GM21367 (cell line): Measurements from ENCODE around the gene CEP68.
"Not testable (repeated sequence)": the region's sequence is repeated elsewhere in the genome, so short reads cannot be mapped to it uniquely, and the experiment has no call there.

Source experiments
- ATAC-seq: cut with Tn5 transposase; IDR thresholded peaks from one replicate; pipeline ENCODE4 v1.9.1; 2021; ENCODE audit not compliant: unreplicated experiment

The CEP68 gene

GRCh38 chr2:65031341-65032018 lies 24.7 kb upstream of the CEP68 start:
- ATAC-seq: no peak

DNA sequence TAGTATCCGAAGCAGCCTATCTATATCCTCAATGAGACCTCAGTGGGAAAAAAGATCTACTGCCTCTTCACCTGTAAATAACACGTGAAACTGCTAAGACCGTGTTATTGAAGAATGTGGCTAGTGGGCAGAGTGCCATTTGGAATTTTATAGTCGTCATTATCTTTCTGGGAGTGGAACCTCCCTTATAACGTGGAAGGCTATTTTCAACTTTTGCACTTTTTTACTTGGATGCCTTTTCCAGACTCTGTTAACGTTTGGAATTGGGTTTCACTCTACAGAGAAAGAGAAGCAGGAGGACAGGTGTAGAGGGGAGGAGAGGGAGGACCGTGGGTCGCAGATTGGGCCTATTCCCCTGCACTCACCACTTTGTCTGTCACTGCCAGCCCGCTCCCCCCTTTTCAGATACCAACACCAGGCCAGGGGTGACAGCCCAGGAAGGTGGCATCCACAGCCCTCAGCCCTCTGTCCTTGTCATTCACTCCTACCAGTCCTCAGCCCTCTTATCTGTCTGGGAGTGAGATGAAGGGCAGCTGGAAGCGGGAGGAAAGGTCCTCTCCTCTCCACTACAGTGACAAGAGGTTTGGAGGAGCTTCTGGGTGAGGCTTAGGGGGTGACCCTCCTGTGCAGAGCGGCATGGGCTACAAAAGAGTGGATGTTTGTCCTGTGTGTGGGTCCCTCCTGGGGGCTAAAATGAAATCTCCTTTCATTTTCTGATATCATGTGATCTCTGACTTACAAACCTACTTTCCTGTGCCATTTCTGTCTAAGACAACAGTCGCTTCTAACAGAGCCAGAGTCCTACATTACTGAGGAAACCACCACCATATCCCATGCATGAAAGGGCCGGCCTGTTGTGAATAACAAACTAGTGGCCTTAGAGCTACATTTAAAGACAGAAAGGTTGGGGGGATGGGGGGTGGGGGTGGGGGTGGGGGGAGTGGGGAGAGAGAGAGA lies 23.9 kb upstream of the CEP68 start:
- ATAC-seq: no peak

GRCh38 chr2:65033178-65033577 lies 23.0 kb upstream of the CEP68 start:
- no peak for ATAC-seq

DNA sequence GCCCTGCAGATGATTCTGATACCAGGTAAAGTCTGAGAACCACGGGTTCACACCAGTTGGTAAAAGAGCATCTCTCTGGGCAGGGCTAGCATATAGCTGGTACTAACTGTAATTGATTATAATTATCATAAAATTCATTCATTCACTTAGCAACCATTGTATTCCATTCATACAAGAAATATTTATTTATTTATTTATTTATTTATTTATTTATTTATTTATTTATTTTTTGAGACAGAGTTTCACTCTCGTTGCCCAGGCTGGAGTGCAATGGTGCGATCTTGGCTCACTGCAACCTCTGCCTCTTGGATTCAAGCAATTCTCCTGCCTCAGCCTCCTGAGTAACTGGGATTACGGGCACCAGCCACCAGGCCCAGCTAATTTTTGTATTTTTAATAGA lies 22.5 kb upstream of the CEP68 start:
- not testable (repeated sequence) for ATAC-seq

GRCh38 chr2:65035351-65035943 lies 20.8 kb upstream of the CEP68 start:
- ATAC-seq: no peak

DNA sequence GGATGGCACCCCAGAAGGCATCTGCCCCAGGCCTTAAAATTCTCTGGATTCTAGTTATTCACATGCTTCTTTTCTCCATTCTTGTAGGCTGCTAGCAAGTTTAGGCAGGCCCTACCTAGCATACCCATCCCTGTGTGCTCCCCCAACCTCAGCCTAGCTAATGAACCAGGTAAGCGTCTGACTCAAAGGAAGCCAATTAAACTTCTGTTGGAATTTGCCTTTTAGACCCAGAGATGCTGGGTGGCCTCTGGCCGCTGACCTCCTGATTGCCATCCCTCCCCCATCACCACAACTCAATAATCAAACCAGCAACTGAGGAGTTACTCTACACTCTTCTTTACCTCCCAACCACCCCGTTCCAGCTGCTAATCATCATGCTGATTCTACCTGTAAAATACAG lies 19.0 kb upstream of the CEP68 start:
- no peak for ATAC-seq

DNA sequence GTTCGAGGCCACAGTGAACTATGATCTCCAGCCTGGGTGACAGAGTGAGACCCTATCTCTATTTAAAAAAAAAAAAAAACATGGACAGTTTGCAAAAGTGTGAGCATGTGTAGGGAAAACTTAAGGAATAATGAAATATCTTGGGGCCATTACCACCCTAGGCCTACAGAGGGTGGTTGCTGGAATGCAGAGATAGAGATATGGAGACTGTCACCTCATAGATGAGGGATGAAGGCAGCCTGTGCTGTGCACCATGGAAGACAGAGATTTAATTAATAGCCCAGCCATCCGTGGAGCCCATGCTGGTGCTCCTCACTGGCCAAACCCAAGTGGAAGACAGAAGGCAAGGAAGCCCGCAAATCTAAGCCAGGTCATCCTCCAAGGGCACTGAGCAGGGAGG lies 16.6 kb upstream of the CEP68 start:
- no peak for ATAC-seq

GRCh38 chr2:65040400-65041261 lies 15.6 kb upstream of the CEP68 start:
- ATAC-seq: peak; percentile 60

DNA sequence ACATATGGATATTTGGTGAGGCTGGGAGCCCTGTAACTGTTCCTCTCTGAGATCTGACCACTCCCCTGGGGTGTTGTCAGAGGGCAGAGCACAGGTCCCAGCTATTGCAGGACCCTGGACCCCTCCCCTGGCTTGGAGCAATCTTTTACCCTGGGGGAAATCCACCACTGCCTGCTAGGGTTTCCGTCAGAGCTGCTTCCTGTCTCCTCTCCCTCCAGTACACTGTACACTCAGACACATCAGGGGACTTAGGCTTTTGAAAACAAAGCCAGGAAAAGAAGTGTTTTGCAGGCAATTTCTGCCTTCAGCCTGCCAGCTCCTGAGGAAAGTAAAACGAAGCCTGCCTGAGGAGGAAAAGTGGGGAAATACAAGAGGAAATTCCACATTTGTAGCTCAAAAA lies 13.2 kb upstream of the CEP68 start:
- no peak for ATAC-seq

DNA sequence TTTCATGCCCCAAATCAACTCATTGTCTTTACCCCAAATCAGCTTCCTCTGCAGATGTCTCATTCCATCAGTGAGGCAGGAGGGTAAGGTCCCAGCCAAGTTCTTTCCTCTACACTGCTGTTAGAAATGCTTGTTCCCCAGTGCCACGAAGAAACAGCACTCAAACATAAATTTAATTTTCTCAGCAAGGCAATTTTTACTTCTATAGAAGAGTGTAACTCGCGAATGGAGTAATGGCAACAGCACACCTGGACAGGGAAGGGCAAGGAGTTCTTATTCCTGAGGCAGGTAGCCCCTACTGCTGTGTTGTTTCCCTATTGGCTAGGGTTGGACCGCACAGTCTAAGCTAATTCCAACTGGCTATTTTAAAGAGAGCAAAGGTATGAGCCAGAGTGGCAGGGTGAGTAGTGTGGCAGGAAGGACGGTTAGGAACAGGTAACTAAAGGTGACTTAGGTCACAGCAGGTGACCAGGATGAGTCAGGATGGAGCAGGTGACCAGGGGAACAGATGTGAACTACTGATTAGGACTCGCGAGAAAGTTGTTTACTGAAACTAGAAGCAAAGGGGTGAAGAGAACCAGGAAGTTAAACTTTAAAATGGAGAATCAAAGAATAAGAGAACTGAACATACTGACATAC lies 12.0 kb upstream of the CEP68 start:
- ATAC-seq: no peak

DNA sequence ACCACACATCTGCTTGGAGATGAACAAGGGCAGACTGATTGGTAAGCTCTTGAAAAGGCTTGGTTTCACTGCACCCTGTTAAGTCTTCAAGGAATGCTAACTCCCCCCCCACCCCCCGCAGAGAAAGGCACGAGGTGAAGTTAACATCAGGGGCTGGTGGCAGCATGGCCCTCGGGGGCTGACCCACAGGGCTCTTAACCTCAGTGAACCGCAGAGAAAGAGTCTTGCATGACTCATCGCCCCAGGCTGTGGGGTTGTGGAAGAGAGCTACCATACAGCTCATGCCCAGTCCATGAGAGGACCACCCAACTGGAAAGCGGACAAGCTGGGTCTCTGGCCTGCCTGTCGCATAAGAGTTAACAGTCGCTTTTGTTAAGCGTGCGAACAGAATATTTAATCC lies 10.6 kb upstream of the CEP68 start:
- ATAC-seq: no peak

DNA sequence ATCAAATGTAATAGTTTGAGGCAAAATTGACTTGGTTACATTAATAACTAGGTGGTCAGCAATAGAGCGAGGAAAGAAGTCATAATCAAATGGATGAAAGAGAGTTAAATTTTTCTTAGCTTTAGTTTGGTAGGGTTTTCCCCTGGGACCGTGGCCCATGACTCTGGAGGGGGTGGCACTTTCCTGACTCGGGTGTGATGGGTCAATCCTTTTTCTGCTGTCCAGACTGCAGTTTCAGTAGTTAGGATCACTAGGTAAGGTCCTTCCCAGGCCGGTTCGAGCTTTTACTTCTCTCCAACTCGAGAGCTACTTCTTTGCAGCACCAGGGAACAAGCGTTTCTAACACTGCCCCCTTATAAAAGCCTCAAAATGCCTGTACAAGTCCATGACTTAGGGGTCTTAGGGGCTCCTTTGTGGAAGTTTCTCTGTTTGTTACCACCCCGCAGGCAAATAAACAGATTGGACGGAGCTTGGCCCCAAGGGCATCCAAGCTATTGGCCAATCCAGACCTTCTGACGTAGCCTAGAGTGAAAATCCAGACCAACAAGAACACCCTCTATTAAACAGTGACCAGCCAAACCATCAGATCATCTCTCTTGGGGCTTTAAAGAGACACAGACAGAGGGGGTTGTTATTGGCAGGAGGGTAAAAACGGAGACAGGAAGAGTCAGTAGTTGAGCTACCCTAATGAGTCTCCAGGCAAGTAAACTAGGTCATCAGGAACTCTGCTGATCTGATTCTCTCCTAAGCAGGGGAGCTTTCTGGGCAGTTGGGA lies 9.4 kb upstream of the CEP68 start:
- ATAC-seq: no peak

- ATAC-seq: no peak
Observed at GRCh38 chr2:65049010-65049639, 7.1 kb upstream of the CEP68 start.

GRCh38 chr2:65050931-65051330 lies 5.3 kb upstream of the CEP68 start:
- no peak for ATAC-seq

DNA sequence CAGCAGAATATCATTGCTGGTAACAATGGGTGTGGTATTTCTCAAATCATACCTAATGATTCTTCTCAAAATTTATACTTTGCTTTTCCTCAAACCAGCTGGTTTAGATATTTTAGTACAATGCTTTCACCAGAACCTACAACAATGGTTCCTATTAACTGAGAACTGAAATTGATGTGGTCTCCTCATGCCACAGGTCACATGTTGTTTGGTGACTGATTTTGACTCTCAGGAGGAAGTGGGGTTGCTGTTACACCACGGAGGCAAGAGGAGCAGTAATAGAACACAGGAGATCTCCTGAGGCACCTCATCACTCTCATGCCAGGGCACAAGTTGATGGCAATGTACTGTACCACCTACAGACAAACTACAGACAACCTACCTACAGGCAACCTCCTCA lies 3.0 kb upstream of the CEP68 start:
- ATAC-seq: peak; percentile 44

DNA sequence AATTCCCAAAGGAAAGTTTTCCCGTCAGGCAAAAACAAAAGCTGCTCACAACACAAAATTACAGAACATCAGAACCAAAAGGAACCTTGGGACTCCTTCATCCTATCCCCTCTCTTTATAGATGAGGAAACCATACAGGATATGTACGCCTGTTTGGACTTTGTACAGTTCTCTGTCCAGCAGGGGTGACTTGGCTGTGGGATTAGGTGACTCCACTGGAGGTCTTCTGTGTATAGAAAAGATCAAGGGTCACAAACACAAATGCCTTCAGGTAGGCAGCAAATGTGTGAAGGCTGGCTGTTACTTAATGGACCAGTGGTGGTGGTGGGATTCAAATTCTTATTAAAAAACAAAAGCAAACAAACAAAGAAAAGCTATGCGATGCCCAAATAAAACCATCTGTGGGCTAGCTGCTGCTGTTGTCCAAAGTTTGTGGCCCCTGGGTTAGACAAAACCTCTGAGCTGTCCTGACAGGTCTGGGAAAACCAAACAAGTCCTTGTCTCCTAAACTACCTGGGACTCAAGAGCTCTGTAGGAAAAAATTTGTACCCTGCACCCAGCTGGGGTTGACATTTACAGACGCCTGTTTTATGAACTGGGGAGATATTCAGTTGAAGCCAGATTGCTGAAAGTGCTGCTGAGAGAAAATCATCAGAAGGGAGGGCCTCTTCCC lies 1.3 kb upstream of the CEP68 start:
- ATAC-seq: no peak

- peak; percentile 15 for ATAC-seq
Observed at GRCh38 chr2:65055422-65056214, 598 bp upstream of the CEP68 start.

DNA sequence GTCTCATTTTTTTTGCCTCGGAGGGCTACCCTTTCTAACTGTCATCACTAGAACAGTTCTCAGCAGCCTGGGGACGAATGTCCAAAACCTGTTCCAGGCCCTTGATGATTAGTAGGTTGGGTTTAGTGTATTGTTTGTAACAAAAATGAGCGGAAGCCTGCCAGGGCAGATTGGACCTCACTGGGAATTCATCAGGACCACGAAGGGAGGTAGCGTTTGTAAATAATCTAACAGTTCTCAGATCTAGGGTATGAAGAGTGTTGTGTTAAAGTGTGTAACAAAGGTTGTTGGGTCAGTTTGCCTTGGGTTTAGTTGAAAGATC lies 799 bp downstream of the CEP68 start:
- no peak for ATAC-seq
